B cell (primary cell): ENCODE data around the gene BTD. TPM values are rescaled to one million over a fixed set of nuclear protein-coding genes. Genes with fewer than 3 reads are reported as not detected.
A peak's percentile ranks its signal among the peaks of the same experiment; 100 is the strongest.

ENCODE experiments used
- ATAC-seq: fragments of 200-7000 bp; cut with Tn5 transposase; one replicate; pipeline ENCODE4 v1.10.0; 2021; ENCODE audit warnings: low read depth, mild to moderate bottlenecking, moderate number of reproducible peaks, moderate library complexity
- CTCF ChIA-PET: fragments of 350-600 bp; sonication (Branson Sonifier 250); formaldehyde crosslinking; loops from one replicate; lab custom pipeline; 2021; ENCODE audit warnings: antibody characterized with exemption, inconsistent platforms; lab: Charles Lee
- POLR2A ChIA-PET: fragments of 350-600 bp; sonication (Branson Sonifier 250); formaldehyde crosslinking; loops from one replicate; lab custom pipeline; 2021; ENCODE audit warnings: antibody characterized with exemption; lab: Charles Lee
- DNase-seq: peaks from one replicate; pipeline ENCODE4 v3.0.0; 2013
- H2AFZ ChIP-seq: 2 replicates; pipeline ENCODE4 v1.6.1; 2012; ENCODE audit warnings: mild to moderate bottlenecking, low read depth, low read length; ENCODE audit not compliant: insufficient read depth, poor library complexity, severe bottlenecking
- H3K27ac ChIP-seq, 2 donors: 1 replicate in 1 of 2; 2 replicates in 1 of 2; pipeline ENCODE4 v1.5.1; 2012 to 2013; ENCODE audit warnings: low read length in 2 of 2, mild to moderate bottlenecking in 2 of 2, moderate library complexity in 1 of 2
- H3K27me3 ChIP-seq, 4 experiments: fragments of 200-600 bp in 1 of 4; sonication (generic) in 1 of 4; replicated peaks in 1 of 4; 1 replicate in 2 of 4; 2 replicates in 2 of 4; pipeline versions ENCODE4 v1.6.1 to v1.7.0; 2013 to 2016; ENCODE audit warnings: low read length in 3 of 4, mild to moderate bottlenecking in 2 of 4, mixed read lengths in 1 of 4, moderate library complexity in 1 of 4; ENCODE audit not compliant: insufficient read depth in 4 of 4, control insufficient read depth in 3 of 4; ENCODE audit errors: control extremely low read depth in 1 of 4
- H3K36me3 ChIP-seq, 2 experiments: replicated peaks in 1 of 2; 1 replicate in 1 of 2; 2 replicates in 1 of 2; pipeline versions ENCODE4 v1.6.1 to v1.7.1; 2013; ENCODE audit warnings: low read length in 1 of 2; ENCODE audit not compliant: insufficient read depth in 2 of 2, control insufficient read depth in 1 of 2; ENCODE audit errors: control extremely low read depth in 1 of 2, extremely low read depth in 1 of 2
- H3K4me1 ChIP-seq, 2 donors: fragments of 200-600 bp in 1 of 2; sonication (generic) in 1 of 2; 1 replicate in 1 of 2; 2 replicates in 1 of 2; pipeline versions ENCODE4 v1.5.1 to v1.6.1; 2013 to 2017; ENCODE audit warnings: low read length in 2 of 2; ENCODE audit not compliant: control insufficient read depth in 2 of 2, insufficient read depth in 2 of 2
- H3K4me2 ChIP-seq: replicated peaks from 2 replicates; pipeline ENCODE3; 2012; ENCODE audit warnings: mild to moderate bottlenecking, low read depth, low read length; ENCODE audit not compliant: poor library complexity, severe bottlenecking
- H3K4me3 ChIP-seq, 5 experiments: fragments of 200-600 bp in 1 of 5; sonication (generic) in 1 of 5; 1 replicate in 3 of 5; 2 replicates in 2 of 5; pipeline versions ENCODE4 v1.5.1 to v1.7.0; 2011 to 2016; ENCODE audit warnings: low read length in 4 of 5, mild to moderate bottlenecking in 4 of 5, low read depth in 2 of 5, control low read depth in 1 of 5, moderate library complexity in 1 of 5; ENCODE audit not compliant: insufficient read depth in 1 of 5; ENCODE audit errors: control extremely low read depth in 1 of 5, extremely low read depth in 1 of 5
- H3K79me2 ChIP-seq: fragments of 200-600 bp; sonication (generic); one replicate; pipeline ENCODE4 v1.6.0; 2016; ENCODE audit warnings: low read length; ENCODE audit not compliant: control insufficient read depth, insufficient read depth
- H3K9ac ChIP-seq: fragments of 200-600 bp; sonication (generic); 2 replicates; pipeline ENCODE4 v1.6.1; 2017; ENCODE audit warnings: mild to moderate bottlenecking, low read length, moderate library complexity
- H3K9me3 ChIP-seq, 3 donors: one replicate each; pipeline versions ENCODE4 v1.6.1 to v1.7.1; 2013; ENCODE audit warnings: low read length in 2 of 3; ENCODE audit not compliant: control insufficient read depth in 2 of 3, insufficient read depth in 1 of 3; ENCODE audit errors: control extremely low read depth in 1 of 3
- H4K20me1 ChIP-seq: 2 replicates; pipeline ENCODE4 v1.6.0; 2012; ENCODE audit warnings: mild to moderate bottlenecking, low read length; ENCODE audit not compliant: insufficient read depth, control insufficient read depth, poor library complexity, severe bottlenecking
- H3K27ac Mint-ChIP-seq: one replicate; pipeline ENCODE4 v1.8.0; 2021; ENCODE audit warnings: mixed read lengths
- H3K27me3 Mint-ChIP-seq: one replicate; pipeline ENCODE4 v1.8.0; 2021; ENCODE audit warnings: mixed read lengths
- H3K4me1 Mint-ChIP-seq: one replicate; pipeline ENCODE4 v1.8.0; 2021; ENCODE audit warnings: mixed read lengths
- H3K4me3 Mint-ChIP-seq: one replicate; pipeline ENCODE4 v1.8.0; 2021; ENCODE audit warnings: mixed read lengths
- H3K9me3 Mint-ChIP-seq: one replicate; pipeline ENCODE4 v1.8.0; 2022; ENCODE audit warnings: mixed read lengths; ENCODE audit not compliant: insufficient read depth
- CTCF ChIP-seq: fragments of 200-600 bp; IDR thresholded peaks from one replicate; pipeline ENCODE4 v1.8.0; 2022; ENCODE audit warnings: antibody characterized with exemption, mild to moderate bottlenecking
- EZH2 ChIP-seq: IDR thresholded peaks from 2 replicates; pipeline ENCODE4 v1.6.1; 2012; ENCODE audit warnings: borderline replicate concordance, low read depth, mild to moderate bottlenecking, moderate library complexity, low read length; ENCODE audit not compliant: insufficient read depth, poor library complexity, severe bottlenecking
- WGBS: methylation state at CpG from one replicate; pipeline ENCODE4 v1.1.5; 2013; ENCODE audit warnings: missing lambda C conversion rate; ENCODE audit not compliant: insufficient coverage; 5-methylcytosine and 5-hydroxymethylcytosine counted together
- intact Hi-C: fragments of 100-400 bp; cut with micrococcal nuclease; formaldehyde crosslinking; loops from one replicate; pipeline ENCODE4 v1.10.0; 2022
- polyA plus RNA-seq: library from polyadenylated mRNA; depleted of rRNA; stranded (reverse); fragments of >200 nt; gene quantifications from 2 replicates; pipeline ENCODE4 v1.2.3, GENCODE V29; 2012
- total RNA-seq, 2 donors: library from RNA; stranded (reverse); fragments of 120-200 nt in 1 of 2; gene quantifications; 1 replicate in 1 of 2; 2 replicates in 1 of 2; pipeline versions ENCODE4 v1.2.3 to v1.2.4, GENCODE V29; 2013 to 2022

Gene BTD
- total and polyA plus RNA-seq, 2 donors (not counting 1 experiment from before 2014, with no cell fraction given), result 8.2 to 25.3 TPM

GRCh38 chr3:15629860-15630597 lies 28.5 kb downstream of the BTD start:
- Mint-ChIP-seq H3K27ac (peak overlapping the region; percentile 22), H3K9me3 (no peaks in the 10 kb centered on the region), H3K27me3 (no peaks in the 10 kb centered on the region), H3K4me3 (peak overlapping the region; percentile 48), H3K4me1 (peaks cover 13% of the 10 kb centered on the region)
- no peak for TF ChIP-seq EZH2
- TF ChIP-seq CTCF, result peak; percentile 78
- intact Hi-C loops, result loop anchor here (1.0 to 2.0 kb wide), 2 partner anchors 69 to 182 kb away; no protein-coding TSS in a partner anchor
- Histone ChIP-seq H3K4me1 (peaks cover 9 to 10% of the 10 kb centered on the region in 2 donors), H2AFZ (peak overlapping the region; percentile 37), H3K4me2 (peak overlapping the region; percentile 43), H3K9ac (peak overlapping the region; percentile 1), H3K36me3 (no peaks in the 10 kb centered on the region), H3K27me3 (no peaks in the 10 kb centered on the region), H3K79me2 (peaks cover 12% of the 10 kb centered on the region), H4K20me1 (no peaks in the 10 kb centered on the region), H3K9me3 (no peaks in the 10 kb centered on the region), H3K4me3 (peak overlapping the region in 1 of 5 experiments; percentile 4), H3K27ac (no peak overlapping the region)
- 4% methylated on average over 3 of the region's 10 CpGs for WGBS
- peak; percentile 84 for DNase-seq
- ChIA-PET CTCF (interaction anchor here (0.7 to 6.7 kb wide), 24 partner anchors 13 to 618 kb away, joined by 3 to 87 read pairs (median 4); partner anchors contain the start of gene ANKRD28), POLR2A (no interaction called here)
- ATAC-seq, result peak; percentile 97
